ENCODE data around the gene FADS1.

FADS1 gene

GRCh38 chr11:61774411-61774810, 42.4 kb downstream of the FADS1 start:
- DNase-seq = no peak

GRCh38 chr11:61773809-61774208, 43.0 kb downstream of the FADS1 start:
- no peak for DNase-seq

- no peak for DNase-seq
Measured at GRCh38 chr11:61773356-61773755, 43.4 kb downstream of the FADS1 start.

GRCh38 chr11:61771985-61772455, 44.8 kb downstream of the FADS1 start:
- DNase-seq = no peak

GRCh38 chr11:61771195-61771894, 45.5 kb downstream of the FADS1 start:
- no peak for DNase-seq

- DNase-seq = no peak
Measured at GRCh38 chr11:61769946-61770683, 46.7 kb downstream of the FADS1 start.

GRCh38 chr11:61769169-61769920, 47.5 kb downstream of the FADS1 start:
- no peak for DNase-seq

GRCh38 chr11:61768376-61769076, 48.3 kb downstream of the FADS1 start:
- DNase-seq = no peak

GRCh38 chr11:61766353-61766841, 50.4 kb downstream of the FADS1 start:
- no peak for DNase-seq

GRCh38 chr11:61765550-61766253, 51.1 kb downstream of the FADS1 start:
- no peak for DNase-seq

GRCh38 chr11:61764606-61765260, 52.1 kb downstream of the FADS1 start:
- no peak for DNase-seq

- no peak for DNase-seq
Measured at GRCh38 chr11:61763930-61764605, 52.7 kb downstream of the FADS1 start.

- no peak for DNase-seq
Measured at GRCh38 chr11:61762798-61763197, 54.0 kb downstream of the FADS1 start.

- DNase-seq = no peak
Measured at GRCh38 chr11:61762223-61762615, 54.6 kb downstream of the FADS1 start.

GRCh38 chr11:61761440-61762222, 55.2 kb downstream of the FADS1 start:
- DNase-seq = no peak

- DNase-seq = no peak
Measured at GRCh38 chr11:61760946-61761345, 55.9 kb downstream of the FADS1 start.

- no peak for DNase-seq
Measured at GRCh38 chr11:61757213-61757862, 59.5 kb downstream of the FADS1 start.

GRCh38 chr11:61756452-61757212, 60.2 kb downstream of the FADS1 start:
- DNase-seq = no peak

GRCh38 chr11:61756147-61756451, 60.7 kb downstream of the FADS1 start:
- DNase-seq = no peak

All from NCI-H1930 (cell line).